ENCODE results near the gene SPEM3.

Gene SPEM3

GRCh38 chr17:7460850-7461660 is 32.4 kb downstream of the SPEM3 start:
- no peaks in the 10 kb centered on the region for H3K27me3 ChIP-seq (ENCODE audit: low read depth, low read length)
- H3K9me3 ChIP-seq (ENCODE audit: insufficient read depth, low read length), result no peaks in the 10 kb centered on the region
- H3K4me3 ChIP-seq (ENCODE audit: low read length), result no peak overlapping the region
- no peak overlapping the region for H3K9ac ChIP-seq (ENCODE audit: low read length)
- no peak overlapping the region for H2AFZ ChIP-seq (ENCODE audit: low read depth, low read length)
- TF ChIP-seq CTCF (IDR thresholded peaks at IDR 0.05; ENCODE audit: low read depth, low read length), result no peak
- no peak for TF ChIP-seq EZH2phosphoT487 (IDR thresholded peaks at IDR 0.05; ENCODE audit: low read depth)
- H3K4me2 ChIP-seq (ENCODE audit: low read length), result no peak overlapping the region
- no peaks in the 10 kb centered on the region for H4K20me1 ChIP-seq (ENCODE audit: insufficient read depth, low read length)
- H3K27ac ChIP-seq (ENCODE audit: low read length), result no peak overlapping the region
- H3K36me3 ChIP-seq (replicated peaks; ENCODE audit: low read depth, low read length), result no peaks in the 10 kb centered on the region
- H3K79me2 ChIP-seq (ENCODE audit: low read length), result no peaks in the 10 kb centered on the region
- H3K4me1 ChIP-seq (ENCODE audit: low read length), result peaks cover 4% of the 10 kb centered on the region; the same call in 1 of the 2 replicates

GRCh38 chr17:7462474-7463371 is 34.1 kb downstream of the SPEM3 start:
- no peak overlapping the region for H3K4me3 ChIP-seq (ENCODE audit: low read length)
- H3K4me2 ChIP-seq (ENCODE audit: low read length), result no peak overlapping the region
- no peaks in the 10 kb centered on the region for H4K20me1 ChIP-seq (ENCODE audit: insufficient read depth, low read length)
- no peaks in the 10 kb centered on the region for H3K79me2 ChIP-seq (ENCODE audit: low read length)
- no peaks in the 10 kb centered on the region for H3K36me3 ChIP-seq (replicated peaks; ENCODE audit: low read depth, low read length)
- H2AFZ ChIP-seq (ENCODE audit: low read depth, low read length), result no peak overlapping the region
- H3K27ac ChIP-seq (ENCODE audit: low read length), result no peak overlapping the region
- TF ChIP-seq EZH2phosphoT487 (IDR thresholded peaks at IDR 0.05; ENCODE audit: low read depth) (no peak), CTCF (IDR thresholded peaks at IDR 0.05; ENCODE audit: low read depth, low read length) (no peak)
- no peaks in the 10 kb centered on the region for H3K9me3 ChIP-seq (ENCODE audit: insufficient read depth, low read length)
- no peaks in the 10 kb centered on the region for H3K4me1 ChIP-seq (ENCODE audit: low read length)
- H3K27me3 ChIP-seq (ENCODE audit: low read depth, low read length), result no peaks in the 10 kb centered on the region
- no peak overlapping the region for H3K9ac ChIP-seq (ENCODE audit: low read length)

GRCh38 chr17:7463372-7463846 is 34.8 kb downstream of the SPEM3 start:
- no peaks in the 10 kb centered on the region for H4K20me1 ChIP-seq (ENCODE audit: insufficient read depth, low read length)
- H3K27ac ChIP-seq (ENCODE audit: low read length), result no peak overlapping the region
- H3K4me1 ChIP-seq (ENCODE audit: low read length), result no peaks in the 10 kb centered on the region
- H3K36me3 ChIP-seq (replicated peaks; ENCODE audit: low read depth, low read length), result no peaks in the 10 kb centered on the region
- no peaks in the 10 kb centered on the region for H3K79me2 ChIP-seq (ENCODE audit: low read length)
- no peak for TF ChIP-seq CTCF (IDR thresholded peaks at IDR 0.05; ENCODE audit: low read depth, low read length)
- no peak for TF ChIP-seq EZH2phosphoT487 (IDR thresholded peaks at IDR 0.05; ENCODE audit: low read depth)
- H3K27me3 ChIP-seq (ENCODE audit: low read depth, low read length), result no peaks in the 10 kb centered on the region
- H2AFZ ChIP-seq (ENCODE audit: low read depth, low read length), result no peak overlapping the region
- H3K9me3 ChIP-seq (ENCODE audit: insufficient read depth, low read length), result no peaks in the 10 kb centered on the region
- no peak overlapping the region for H3K4me3 ChIP-seq (ENCODE audit: low read length)
- no peak overlapping the region for H3K9ac ChIP-seq (ENCODE audit: low read length)
- H3K4me2 ChIP-seq (ENCODE audit: low read length), result no peak overlapping the region

GRCh38 chr17:7464081-7464480 is 35.4 kb downstream of the SPEM3 start:
- H3K4me2 ChIP-seq (ENCODE audit: low read length), result no peak overlapping the region
- TF ChIP-seq EZH2phosphoT487 (IDR thresholded peaks at IDR 0.05; ENCODE audit: low read depth), result no peak
- no peak for TF ChIP-seq CTCF (IDR thresholded peaks at IDR 0.05; ENCODE audit: low read depth, low read length)
- no peak overlapping the region for H3K27ac ChIP-seq (ENCODE audit: low read length)
- no peaks in the 10 kb centered on the region for H4K20me1 ChIP-seq (ENCODE audit: insufficient read depth, low read length)
- no peak overlapping the region for H3K4me3 ChIP-seq (ENCODE audit: low read length)
- no peaks in the 10 kb centered on the region for H3K36me3 ChIP-seq (replicated peaks; ENCODE audit: low read depth, low read length)
- no peak overlapping the region for H2AFZ ChIP-seq (ENCODE audit: low read depth, low read length)
- no peak overlapping the region for H3K9ac ChIP-seq (ENCODE audit: low read length)
- H3K4me1 ChIP-seq (ENCODE audit: low read length), result no peaks in the 10 kb centered on the region
- H3K79me2 ChIP-seq (ENCODE audit: low read length), result no peaks in the 10 kb centered on the region
- no peaks in the 10 kb centered on the region for H3K9me3 ChIP-seq (ENCODE audit: insufficient read depth, low read length)
- H3K27me3 ChIP-seq (ENCODE audit: low read depth, low read length), result no peaks in the 10 kb centered on the region
